Neuronal stem cell (in vitro differentiated cells): ENCODE results near the gene C1GALT1.

Experiments
- DNase-seq: peaks from one replicate; pipeline ENCODE4 v3.0.0-alpha.2; 2013; ENCODE audit warnings: low spot score
- H2AFZ ChIP-seq: one replicate; pipeline ENCODE4 v1.6.1; 2013; ENCODE audit warnings: mild to moderate bottlenecking, low read length, inconsistent platforms
- H2AK5ac ChIP-seq: 2 replicates; pipeline ENCODE4 v1.6.1; 2013; ENCODE audit warnings: low read depth, mild to moderate bottlenecking, inconsistent platforms, low read length, moderate library complexity, mixed read lengths
- H2BK120ac ChIP-seq: 2 replicates; pipeline ENCODE4 v1.6.1; 2013; ENCODE audit warnings: low read depth, mild to moderate bottlenecking, inconsistent platforms, low read length, moderate library complexity, mixed read lengths
- H2BK12ac ChIP-seq: one replicate; pipeline ENCODE4 v1.6.1; 2013; ENCODE audit warnings: low read length, inconsistent platforms
- H2BK15ac ChIP-seq: 2 replicates; pipeline ENCODE4 v1.6.1; 2013; ENCODE audit warnings: mild to moderate bottlenecking, low read length, inconsistent platforms, mixed read lengths
- H2BK5ac ChIP-seq: one replicate; pipeline ENCODE4 v1.6.1; 2013; ENCODE audit warnings: inconsistent platforms, mild to moderate bottlenecking, low read length, moderate library complexity
- H3K14ac ChIP-seq: one replicate; pipeline ENCODE4 v1.6.1; 2013; ENCODE audit warnings: low read length, inconsistent platforms
- H3K18ac ChIP-seq: 2 replicates; pipeline ENCODE4 v1.6.1; 2013; ENCODE audit warnings: low read length, inconsistent platforms
- H3K23ac ChIP-seq: 2 replicates; pipeline ENCODE4 v1.6.1; 2013; ENCODE audit warnings: low read depth, mild to moderate bottlenecking, mixed read lengths, low read length, inconsistent platforms; ENCODE audit not compliant: poor library complexity
- H3K27ac ChIP-seq: replicated peaks from 3 replicates; pipeline ENCODE4 v1.5.1; 2013; ENCODE audit warnings: low read length, inconsistent platforms
- H3K27me3 ChIP-seq, 3 experiments: 2 replicates each; pipeline ENCODE4 v1.6.1; 2013; ENCODE audit warnings: low read length in 3 of 3, mild to moderate bottlenecking in 2 of 3, inconsistent platforms in 1 of 3, low read depth in 1 of 3, mixed read lengths in 1 of 3, moderate library complexity in 1 of 3; ENCODE audit not compliant: control insufficient read depth in 3 of 3, insufficient read depth in 3 of 3
- H3K36me3 ChIP-seq, 2 donors: replicated peaks in 1 of 2; 2 replicates each; pipeline ENCODE4 v1.6.1; 2013; ENCODE audit warnings: low read length in 2 of 2; ENCODE audit not compliant: control insufficient read depth in 2 of 2, insufficient read depth in 2 of 2
- H3K4ac ChIP-seq: 2 replicates; pipeline ENCODE4 v1.6.1; 2013; ENCODE audit warnings: inconsistent platforms, mild to moderate bottlenecking, low read length, moderate library complexity
- H3K4me1 ChIP-seq, 2 donors: 1 replicate in 1 of 2; 2 replicates in 1 of 2; pipeline ENCODE4 v1.6.1; 2013; ENCODE audit warnings: low read length in 2 of 2, low read depth in 1 of 2; ENCODE audit not compliant: control insufficient read depth in 2 of 2, insufficient read depth in 1 of 2
- H3K4me2 ChIP-seq: one replicate; pipeline ENCODE4 v1.6.1; 2013; ENCODE audit warnings: mild to moderate bottlenecking, low read length, inconsistent platforms; ENCODE audit not compliant: insufficient read depth, poor library complexity, severe bottlenecking
- H3K4me3 ChIP-seq, 2 donors: 2 replicates each; pipeline ENCODE4 v1.5.1; 2013; ENCODE audit warnings: low read length in 2 of 2, mild to moderate bottlenecking in 2 of 2, inconsistent platforms in 1 of 2, moderate library complexity in 1 of 2
- H3K79me1 ChIP-seq: one replicate; pipeline ENCODE4 v1.6.1; 2013; ENCODE audit warnings: low read depth, mild to moderate bottlenecking, inconsistent platforms, low read length, moderate library complexity
- H3K9ac ChIP-seq: one replicate; pipeline ENCODE4 v1.6.1; 2013; ENCODE audit warnings: mild to moderate bottlenecking, low read depth, low read length, inconsistent platforms; ENCODE audit not compliant: poor library complexity
- H3K9me3 ChIP-seq, 2 donors: replicated peaks in 1 of 2; 2 replicates each; pipeline versions ENCODE3 to v1.6.1; 2013; ENCODE audit warnings: low read length in 2 of 2, mild to moderate bottlenecking in 2 of 2, inconsistent platforms in 1 of 2, low read depth in 1 of 2, mixed read lengths in 1 of 2, moderate library complexity in 1 of 2; ENCODE audit not compliant: control insufficient read depth in 2 of 2, insufficient read depth in 1 of 2
- H4K8ac ChIP-seq: one replicate; pipeline ENCODE4 v1.6.1; 2013; ENCODE audit warnings: low read depth, mild to moderate bottlenecking, inconsistent platforms, low read length, moderate library complexity
- H4K91ac ChIP-seq: one replicate; pipeline ENCODE4 v1.6.1; 2013; ENCODE audit warnings: low read length, low read depth, mild to moderate bottlenecking, inconsistent platforms; ENCODE audit not compliant: poor library complexity
- WGBS, 2 donors: extraction: QIAGEN DNeasy Blood & Tissue Kit; methylation state at CpG; one replicate each; pipeline ENCODE4 v1.1.7; 2013; ENCODE audit warnings: missing lambda C conversion rate in 2 of 2, mixed read lengths in 1 of 2; ENCODE audit not compliant: insufficient read length in 2 of 2, insufficient replicate concordance in 1 of 2; ENCODE audit errors: extremely low coverage in 2 of 2; 5-methylcytosine and 5-hydroxymethylcytosine counted together

The C1GALT1 gene

DNA sequence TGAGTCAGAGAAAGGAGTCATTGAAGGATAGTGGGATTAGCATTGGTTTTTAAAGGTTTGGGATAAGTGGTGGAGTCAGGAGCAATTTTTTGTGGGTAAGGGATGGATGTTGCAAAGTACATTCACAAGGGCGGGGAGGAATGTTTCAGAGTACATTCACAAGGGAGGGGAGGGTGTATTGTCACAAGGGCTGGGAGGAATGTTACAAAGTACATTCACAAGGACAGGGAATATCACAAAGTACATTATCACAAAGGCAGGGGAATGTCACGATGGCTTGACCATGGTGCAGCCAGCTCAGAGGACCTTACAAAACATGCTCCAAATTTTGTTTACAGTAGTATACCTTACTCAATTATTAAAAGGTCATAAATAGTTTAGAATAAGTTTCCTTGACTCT, 30.3 kb downstream of the C1GALT1 start:
- H2BK15ac ChIP-seq, result no peak overlapping the region
- H2BK120ac ChIP-seq, result no peak overlapping the region
- no CpG with 5 or more reads among the region's 2 CpGs for WGBS, 2 donors
- H4K8ac ChIP-seq, result no peak overlapping the region
- no peak for DNase-seq
- H2AFZ ChIP-seq, result no peak overlapping the region
- H3K4me1 ChIP-seq, result peaks cover 0 to 10% of the 10 kb centered on the region in 2 donors
- H4K91ac ChIP-seq, result no peak overlapping the region
- no peak overlapping the region for H2BK5ac ChIP-seq
- no peak overlapping the region for H3K14ac ChIP-seq
- no peak overlapping the region for H3K9ac ChIP-seq
- H3K9me3 ChIP-seq, result peaks cover 0 to 2% of the 10 kb centered on the region in 2 donors
- no peak overlapping the region for H3K23ac ChIP-seq
- H2AK5ac ChIP-seq, result no peak overlapping the region
- H3K27me3 ChIP-seq, result no peaks in the 10 kb centered on the region
- H3K27ac ChIP-seq, result no peak overlapping the region
- H3K4ac ChIP-seq, result no peak overlapping the region
- no peak overlapping the region for H3K4me3 ChIP-seq
- no peak overlapping the region for H3K4me2 ChIP-seq
- no peak overlapping the region for H3K18ac ChIP-seq
- H3K36me3 ChIP-seq, result peaks cover 3 to 15% of the 10 kb centered on the region in 2 donors
- H3K79me1 ChIP-seq, result no peaks in the 10 kb centered on the region
- H2BK12ac ChIP-seq, result no peak overlapping the region

DNA sequence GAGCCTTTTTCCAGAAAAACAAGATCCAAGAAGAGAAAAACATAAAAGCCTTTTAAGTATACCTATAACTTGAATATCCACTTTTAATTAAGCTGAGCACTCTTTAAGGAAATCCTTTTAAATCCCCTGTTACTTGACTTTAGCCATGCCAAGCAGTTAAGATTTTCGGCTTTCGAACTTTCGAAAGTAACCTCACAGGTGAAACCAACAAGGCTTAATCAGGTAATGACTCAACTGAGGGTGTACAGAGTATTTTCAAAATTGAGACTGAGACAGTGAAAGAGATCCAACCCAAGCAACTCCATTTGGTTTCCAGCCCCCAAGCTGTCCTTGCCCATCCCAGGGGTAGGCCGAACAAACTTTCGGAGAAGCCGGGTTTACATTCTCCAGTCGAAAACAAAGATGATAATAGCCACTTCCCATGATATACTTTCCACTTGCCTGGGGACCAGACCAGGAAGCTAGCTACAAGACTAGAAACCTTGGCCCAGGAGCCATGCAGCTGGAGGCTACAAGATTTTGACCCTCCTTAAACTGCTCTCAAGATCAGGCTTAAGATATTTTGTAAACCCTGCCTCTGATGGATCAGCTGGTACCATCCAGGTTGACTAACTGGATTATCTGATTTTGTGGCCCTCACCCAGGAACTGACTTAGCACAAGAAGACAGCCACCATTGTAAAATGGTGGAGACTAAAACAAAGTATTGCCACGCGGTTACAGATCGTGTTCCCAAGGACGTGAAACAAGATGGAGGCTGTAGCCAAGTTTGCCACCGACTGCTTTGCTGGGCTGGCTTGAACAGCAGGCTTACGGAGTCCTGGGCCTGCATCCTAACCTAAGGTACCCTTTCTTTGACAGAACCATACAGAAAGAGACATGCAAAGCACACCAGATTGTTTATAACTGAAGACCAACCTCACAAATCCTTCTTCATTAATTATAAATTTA, 32.3 kb downstream of the C1GALT1 start:
- H3K27me3 ChIP-seq, result no peaks in the 10 kb centered on the region
- no peak for DNase-seq
- no peak overlapping the region for H2BK5ac ChIP-seq
- no peak overlapping the region for H3K27ac ChIP-seq
- no peak overlapping the region for H2BK12ac ChIP-seq
- H3K23ac ChIP-seq, result no peak overlapping the region
- H3K9me3 ChIP-seq, result peaks cover 0 to 2% of the 10 kb centered on the region in 2 donors
- no peak overlapping the region for H3K9ac ChIP-seq
- H2AK5ac ChIP-seq, result no peak overlapping the region
- H3K36me3 ChIP-seq, result peaks cover 5 to 15% of the 10 kb centered on the region in 2 donors
- WGBS, 2 donors, result no CpG with 5 or more reads among the region's 13 CpGs
- no peak overlapping the region for H2BK15ac ChIP-seq
- H2AFZ ChIP-seq, result no peak overlapping the region
- H3K14ac ChIP-seq, result no peak overlapping the region
- no peak overlapping the region for H3K18ac ChIP-seq
- no peaks in the 10 kb centered on the region for H3K79me1 ChIP-seq
- no peak overlapping the region for H4K8ac ChIP-seq
- no peak overlapping the region for H3K4me3 ChIP-seq
- no peak overlapping the region for H2BK120ac ChIP-seq
- H3K4ac ChIP-seq, result no peak overlapping the region
- no peak overlapping the region for H3K4me2 ChIP-seq
- no peak overlapping the region for H4K91ac ChIP-seq
- peaks cover 0 to 5% of the 10 kb centered on the region in 2 donors for H3K4me1 ChIP-seq

DNA sequence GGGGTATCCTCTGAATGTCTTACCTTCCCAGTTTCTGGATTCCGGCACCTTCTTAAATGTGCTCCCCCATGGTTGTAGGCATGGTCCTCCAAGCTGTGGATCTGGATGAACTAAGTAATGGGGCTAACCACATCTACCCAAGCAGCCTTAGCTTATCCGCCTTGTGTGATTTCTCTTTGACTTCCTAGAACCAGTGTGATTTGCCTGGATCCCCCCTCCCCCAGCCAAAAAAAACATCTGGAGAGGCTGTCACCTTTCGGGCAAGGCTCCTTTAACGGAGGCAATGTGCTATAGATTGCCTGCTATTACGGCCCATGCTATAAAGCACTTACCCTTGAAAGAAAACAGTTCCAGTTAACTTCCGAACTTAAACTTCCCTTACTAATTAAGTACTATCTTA, 33.9 kb downstream of the C1GALT1 start:
- Histone ChIP-seq H3K4ac (no peak overlapping the region), H3K14ac (no peak overlapping the region), H4K8ac (no peak overlapping the region), H2BK12ac (no peak overlapping the region), H3K4me3 (no peak overlapping the region), H2AFZ (no peak overlapping the region), H3K27ac (no peak overlapping the region), H3K36me3 (peaks cover 5 to 15% of the 10 kb centered on the region in 2 donors), H3K27me3 (no peaks in the 10 kb centered on the region), H3K4me1 (no peaks in the 10 kb centered on the region), H4K91ac (no peak overlapping the region), H3K9ac (no peak overlapping the region), H3K18ac (no peak overlapping the region), H3K4me2 (no peak overlapping the region), H2BK15ac (no peak overlapping the region), H2BK5ac (no peak overlapping the region), H2BK120ac (no peak overlapping the region), H2AK5ac (no peak overlapping the region), H3K23ac (no peak overlapping the region), H3K9me3 (no peaks in the 10 kb centered on the region), H3K79me1 (no peaks in the 10 kb centered on the region)
- WGBS, 2 donors, result no CpG with 5 or more reads among the region's 6 CpGs
- no peak for DNase-seq

DNA sequence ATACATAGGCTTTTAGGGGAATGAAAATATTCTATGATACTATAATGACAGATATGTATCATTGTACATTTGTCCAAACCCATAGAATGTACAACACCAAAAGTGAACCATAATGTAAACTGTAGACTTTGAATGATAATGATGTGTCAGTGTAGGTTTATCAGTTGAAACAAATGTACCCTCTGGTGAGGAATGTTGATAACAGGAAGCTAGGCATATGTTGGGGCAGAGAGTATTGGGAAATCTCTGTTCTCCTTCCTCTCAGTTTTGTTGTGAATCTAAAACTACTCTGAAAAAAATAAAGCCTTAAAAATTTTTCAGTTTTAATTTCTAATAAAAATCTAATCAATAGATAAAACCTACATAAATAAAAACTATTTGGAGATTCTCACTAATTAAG, 36.9 kb downstream of the C1GALT1 start:
- Histone ChIP-seq H2AK5ac (no peak overlapping the region), H3K14ac (no peak overlapping the region), H3K23ac (no peak overlapping the region)

More for the DNA sequence above, 36.9 kb downstream of the C1GALT1 start:
- Histone ChIP-seq H3K27me3 (no peaks in the 10 kb centered on the region), H2BK15ac (no peak overlapping the region), H2BK120ac (no peak overlapping the region), H3K27ac (no peak overlapping the region), H2BK5ac (no peak overlapping the region), H3K9ac (no peak overlapping the region), H2AFZ (no peak overlapping the region), H3K4me2 (no peak overlapping the region), H3K9me3 (no peaks in the 10 kb centered on the region), H3K36me3 (peaks cover 5 to 15% of the 10 kb centered on the region in 2 donors), H3K4me3 (no peak overlapping the region), H2BK12ac (no peak overlapping the region), H3K4ac (no peak overlapping the region), H4K91ac (no peak overlapping the region), H4K8ac (no peak overlapping the region), H3K4me1 (no peaks in the 10 kb centered on the region), H3K79me1 (no peaks in the 10 kb centered on the region), H3K18ac (no peak overlapping the region)
- DNase-seq, result no peak
